Stimulated activated CD8-positive, alpha-beta memory T cell treated with anti-CD3 and anti-CD28 coated beads, Interleukin-4, amount 100 ng/mL, for 1 hour (primary cell): Measurements from ENCODE around the gene FBXL2.
"Not testable (repeated sequence)": the region's sequence is repeated elsewhere in the genome, so short reads cannot be mapped to it uniquely, and the experiment has no call there.

ENCODE experiments used
- DNase-seq, 2 donors: peaks; one replicate each; pipeline ENCODE4 v3.0.0-alpha.2; 2020; ENCODE audit warnings: low read depth in 2 of 2, low spot score in 1 of 2

The FBXL2 gene

DNA sequence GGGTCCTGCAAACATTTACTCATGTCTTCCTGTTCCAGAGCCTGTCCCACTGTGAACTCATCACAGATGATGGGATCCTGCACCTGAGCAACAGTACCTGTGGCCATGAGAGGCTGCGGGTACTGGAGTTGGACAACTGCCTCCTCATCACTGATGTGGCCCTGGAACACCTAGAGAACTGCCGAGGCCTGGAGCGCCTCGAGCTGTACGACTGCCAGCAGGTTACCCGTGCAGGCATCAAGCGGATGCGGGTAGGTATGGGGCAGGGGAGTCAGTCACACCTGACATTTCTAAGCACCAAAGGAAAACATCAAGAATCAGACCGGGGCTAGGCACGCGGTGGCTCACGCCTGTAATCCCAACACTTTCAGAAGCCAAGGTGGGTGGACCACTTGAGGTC lies 106.7 kb downstream of the FBXL2 start:
- DNase-seq, result no peak

DNA sequence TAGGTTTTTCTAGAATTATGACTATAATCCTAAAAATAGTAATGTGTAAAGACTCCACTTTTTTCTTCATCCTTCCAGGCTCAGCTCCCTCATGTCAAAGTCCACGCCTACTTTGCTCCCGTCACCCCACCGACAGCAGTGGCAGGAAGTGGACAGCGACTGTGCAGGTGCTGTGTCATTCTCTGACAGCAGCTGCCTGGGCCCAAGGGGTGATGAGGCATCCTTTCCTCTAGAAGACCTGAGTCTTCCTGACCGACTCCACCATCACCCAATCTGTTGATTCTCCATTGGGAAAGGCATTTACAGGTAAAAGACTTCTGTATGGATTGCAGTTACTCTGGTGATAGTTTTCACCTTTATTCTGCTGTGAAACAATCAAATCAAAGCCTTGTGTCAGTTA lies 108.2 kb downstream of the FBXL2 start:
- DNase-seq, result no peak

DNA sequence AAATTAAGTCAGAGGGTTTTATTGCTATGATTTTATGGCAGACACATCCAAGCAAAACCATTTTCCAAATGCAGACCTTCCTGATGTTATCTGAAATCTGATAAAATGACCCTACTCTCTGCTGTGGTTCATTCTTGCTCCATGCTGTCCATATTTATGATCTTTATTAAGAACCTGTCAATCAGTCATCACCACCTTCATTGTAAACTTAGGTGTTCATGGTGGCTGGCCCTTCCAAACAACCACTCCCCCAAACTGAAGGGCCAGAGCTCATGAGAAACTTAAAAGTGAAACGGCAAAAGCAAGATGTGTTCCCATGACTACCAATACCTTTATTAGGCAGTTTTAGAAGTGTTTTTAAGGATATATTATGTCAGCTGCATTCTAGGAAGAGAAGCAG lies 109.4 kb downstream of the FBXL2 start:
- no peak for DNase-seq

DNA sequence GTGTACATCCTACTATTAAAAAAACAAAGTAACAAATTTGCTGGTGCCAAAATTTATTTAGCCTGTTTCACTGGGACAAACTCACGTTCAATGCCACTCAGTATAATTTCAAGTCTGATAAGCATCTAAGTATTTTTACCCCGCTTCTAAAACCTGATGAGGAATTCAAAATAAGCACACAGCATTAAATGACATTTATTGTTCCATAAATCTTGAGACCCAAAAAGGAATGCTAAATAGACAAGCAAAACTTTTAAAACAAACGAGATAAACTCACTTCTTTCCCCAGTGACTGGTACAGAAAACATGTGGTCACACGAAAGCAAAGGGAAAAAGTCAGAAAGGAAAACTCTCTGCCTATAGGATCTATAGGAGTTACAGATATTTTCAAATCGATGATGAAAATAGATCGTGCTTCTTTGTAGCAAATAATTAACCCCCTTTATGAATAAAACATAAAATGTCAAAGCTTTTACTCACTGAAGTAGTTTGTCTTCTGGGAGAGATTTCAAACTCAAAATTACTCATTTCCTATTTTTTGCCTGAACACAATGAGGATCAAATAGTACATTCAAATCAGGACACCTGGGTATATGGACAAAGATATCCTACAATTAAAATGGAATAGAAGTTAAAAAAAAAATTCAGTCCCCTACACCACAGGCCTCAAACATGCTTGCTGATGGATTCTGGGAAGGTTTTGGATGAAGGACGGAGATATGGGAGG lies 111.3 kb downstream of the FBXL2 start:
- no peak for DNase-seq

DNA sequence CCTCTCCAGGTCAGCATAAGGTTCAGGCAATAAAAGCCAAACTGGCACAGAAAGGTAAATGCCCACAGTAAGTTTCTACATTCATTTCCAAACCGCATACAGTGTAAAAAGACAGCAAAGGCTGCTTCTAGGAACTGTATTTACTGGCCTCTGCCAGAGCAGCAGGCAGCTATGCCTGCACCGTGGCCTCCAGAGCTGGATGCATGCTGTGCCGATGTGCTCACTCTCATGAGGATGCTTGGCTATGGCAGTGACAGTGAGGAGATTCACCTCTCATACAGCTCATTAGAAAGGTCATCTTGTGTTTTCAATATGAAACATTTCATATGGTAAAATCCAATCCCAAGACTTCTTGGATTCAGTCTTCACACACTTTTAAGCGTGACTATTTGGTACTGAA lies 112.7 kb downstream of the FBXL2 start:
- DNase-seq, result no peak

DNA sequence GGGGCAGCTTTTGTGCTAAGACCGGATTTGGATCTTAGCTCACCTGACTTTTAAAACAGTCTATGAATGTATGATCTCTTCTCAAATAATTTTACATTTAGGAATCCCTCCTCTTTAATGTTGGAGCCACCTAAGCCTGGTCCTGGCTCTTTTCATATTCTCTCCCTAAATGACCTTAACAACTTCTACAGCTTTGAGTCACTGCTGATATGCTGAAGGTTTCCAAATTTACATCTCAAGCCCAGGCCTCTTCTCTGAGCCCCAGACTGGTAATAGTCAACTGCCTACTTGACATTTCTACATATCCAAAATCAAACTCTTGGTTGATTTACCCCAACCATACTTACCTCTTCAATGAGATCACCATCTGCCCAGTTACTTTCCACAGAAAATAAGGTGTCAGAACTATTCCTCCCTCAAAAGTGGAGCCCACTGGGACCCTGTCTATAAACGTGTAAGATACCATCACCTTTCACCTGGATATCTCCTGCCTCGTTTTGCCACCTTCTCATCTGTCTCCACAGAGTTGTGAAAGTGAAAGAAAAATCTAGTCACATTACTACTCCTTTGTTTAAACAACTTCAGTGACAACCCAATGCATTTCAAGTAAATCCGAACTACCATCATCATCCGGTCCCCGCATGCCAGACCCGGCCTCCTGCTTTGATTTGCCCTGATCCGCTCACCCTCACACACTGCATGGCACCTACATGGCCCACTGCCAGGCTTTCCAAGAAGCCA lies 114.2 kb downstream of the FBXL2 start:
- no peak for DNase-seq

DNA sequence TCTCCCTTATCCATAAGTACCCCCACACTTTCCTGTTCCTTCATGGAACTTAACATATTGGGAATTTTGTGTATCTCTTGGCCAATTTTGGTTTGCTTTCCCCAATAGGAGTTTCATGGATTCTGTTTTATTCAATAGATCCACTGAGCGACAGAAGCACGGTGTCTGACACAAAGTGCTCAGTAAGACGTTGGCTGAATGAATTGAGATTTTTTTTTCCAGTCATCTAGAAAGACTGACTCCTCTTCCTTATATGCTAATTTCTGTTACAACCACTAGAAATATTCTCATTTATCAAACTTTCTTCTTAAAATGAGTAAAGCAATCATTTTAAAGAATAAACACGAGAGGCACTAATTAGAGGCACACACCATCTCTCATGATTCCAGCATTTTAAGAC lies 114.9 kb downstream of the FBXL2 start:
- no peak for DNase-seq

DNA sequence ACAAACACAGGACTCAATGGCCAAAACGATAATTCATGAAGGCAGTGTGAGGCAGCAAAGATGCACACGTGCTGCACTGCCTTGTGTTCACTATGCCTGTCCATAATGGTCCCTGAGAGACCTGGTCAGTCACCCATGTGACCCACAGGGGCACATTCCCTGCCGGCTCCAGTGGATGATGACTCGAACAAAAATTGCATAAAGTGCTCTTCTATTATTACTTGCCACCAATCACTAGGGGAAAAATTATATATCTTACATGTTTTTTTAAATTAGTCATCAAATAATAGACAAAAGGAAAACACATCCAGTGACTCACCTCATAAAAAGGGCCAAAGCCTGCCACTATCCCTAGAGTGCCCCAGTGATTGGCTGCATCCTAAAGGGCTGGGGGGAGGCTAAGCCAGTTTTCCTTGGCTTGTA lies 115.5 kb downstream of the FBXL2 start:
- DNase-seq, result no peak

DNA sequence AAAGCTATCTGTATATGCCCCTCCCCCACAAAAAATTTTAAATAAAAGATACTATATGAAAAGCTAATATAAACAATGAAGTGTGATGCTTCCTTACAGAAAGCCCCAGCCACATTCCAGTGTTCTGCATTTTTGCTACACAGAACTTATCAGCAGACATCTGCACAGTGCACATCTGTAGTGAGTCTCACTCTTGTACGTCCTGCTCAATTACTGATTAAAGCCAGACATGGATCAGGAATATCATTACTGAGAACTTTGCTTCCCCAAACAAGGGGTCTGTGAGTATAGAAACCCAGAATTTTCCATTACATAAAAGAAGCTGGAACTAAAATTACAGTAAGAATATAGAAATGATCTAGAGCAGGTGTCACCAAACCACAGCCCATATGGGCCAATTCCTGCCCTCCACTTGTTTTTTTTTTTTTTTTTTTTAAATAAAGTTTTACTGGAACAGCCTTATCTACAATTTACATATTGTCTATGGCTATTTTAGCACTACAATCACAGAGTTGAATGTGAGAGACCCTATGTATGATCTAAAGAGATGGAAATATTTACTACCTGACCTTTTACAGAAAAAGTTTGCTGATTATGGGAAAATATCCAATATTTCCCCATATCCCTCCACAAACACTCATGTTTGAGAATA lies 117.3 kb downstream of the FBXL2 start:
- no peak for DNase-seq

DNA sequence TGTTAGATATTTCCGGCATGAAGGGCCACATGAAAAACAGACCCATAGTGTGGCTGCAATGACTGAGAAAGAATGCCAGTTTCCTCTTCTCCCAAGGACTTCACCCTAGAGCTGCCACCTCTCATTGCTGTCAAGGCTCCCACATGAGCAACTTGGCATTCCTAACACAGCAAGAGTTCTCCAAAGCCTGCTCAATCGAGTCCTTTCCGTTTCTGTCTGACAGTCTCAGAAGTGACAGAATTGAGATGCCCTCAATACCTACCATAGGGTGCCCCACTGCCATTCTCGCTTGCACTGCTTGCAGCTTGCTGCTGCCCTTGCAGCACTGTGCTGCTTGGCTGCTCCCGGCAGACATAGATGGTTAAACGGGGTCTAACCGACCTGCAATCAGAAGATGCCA lies 118.7 kb downstream of the FBXL2 start:
- DNase-seq, result no peak

DNA sequence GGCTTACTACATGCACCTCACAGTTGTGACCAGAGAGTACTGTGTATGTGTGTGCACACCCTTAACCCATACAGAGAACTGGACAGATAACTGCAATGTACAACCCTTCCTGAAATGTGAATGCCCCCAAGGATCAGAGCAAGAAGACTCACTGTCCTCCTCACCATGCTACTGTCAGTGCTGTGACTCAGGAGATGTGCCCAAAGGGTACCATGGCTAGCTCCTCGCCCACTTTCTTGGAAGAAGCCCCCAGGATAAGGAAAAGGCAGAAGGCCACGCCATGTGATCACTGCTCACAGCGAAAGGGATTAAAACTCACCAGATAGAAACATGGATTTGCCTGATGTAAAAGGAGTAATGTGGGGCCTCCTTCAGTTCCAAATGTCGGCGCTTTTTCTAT lies 121.2 kb downstream of the FBXL2 start:
- no peak for DNase-seq

DNA sequence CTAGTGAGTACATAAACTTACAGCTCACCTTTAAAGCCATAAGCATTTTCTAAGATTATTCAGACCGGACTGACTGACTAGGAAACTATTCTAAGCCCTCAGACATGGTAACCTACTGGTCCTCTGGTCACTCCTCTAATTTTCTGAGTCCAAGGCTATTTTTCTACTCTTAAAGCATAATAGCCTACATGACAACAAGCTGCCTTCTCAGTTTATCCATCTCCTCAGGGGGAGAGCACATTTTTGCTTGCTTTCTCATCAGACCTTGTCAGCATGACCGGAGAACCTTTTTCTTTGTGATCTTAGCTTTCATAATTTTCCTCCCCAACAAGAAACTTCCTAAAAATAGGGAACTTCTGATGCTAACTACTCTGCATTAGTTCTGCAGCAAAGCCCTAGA lies 124.5 kb downstream of the FBXL2 start:
- no peak for DNase-seq

DNA sequence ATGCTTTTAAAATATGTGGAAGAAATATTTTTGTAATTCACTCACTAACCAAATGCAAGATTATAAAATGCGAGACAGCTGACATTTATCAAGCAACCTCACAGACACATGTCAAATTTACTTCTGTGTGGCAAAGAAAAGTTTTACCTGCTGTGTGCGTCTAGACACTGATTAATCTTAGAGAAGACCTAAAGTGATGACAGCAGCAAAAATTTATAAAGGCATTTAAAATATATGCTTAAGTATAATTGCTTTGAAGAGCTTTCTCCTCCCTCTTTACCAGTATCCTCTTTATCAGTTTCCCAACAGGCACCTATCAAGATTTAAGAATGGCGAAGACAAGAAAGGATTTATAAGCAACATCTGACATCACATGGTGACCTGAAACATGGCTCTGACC lies 125.7 kb downstream of the FBXL2 start:
- DNase-seq, result no peak

DNA sequence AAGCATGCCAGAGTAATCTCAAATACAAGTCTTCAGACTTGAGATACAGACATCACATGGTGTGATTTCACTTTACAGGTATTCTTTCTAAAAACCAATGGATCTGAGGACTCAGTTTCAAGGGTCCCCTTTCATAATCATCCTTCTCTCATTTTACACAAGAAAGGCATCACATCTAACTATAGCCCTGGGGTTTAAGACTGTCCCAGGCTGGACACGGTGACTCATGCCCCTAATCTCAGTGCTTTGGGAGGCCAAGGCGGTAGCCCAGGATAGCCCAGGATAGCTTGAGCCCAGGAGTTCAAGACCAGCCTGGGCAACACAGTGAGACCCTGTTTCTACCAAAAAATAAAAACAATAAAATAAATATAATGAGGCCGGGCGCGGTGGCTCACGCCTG lies 126.5 kb downstream of the FBXL2 start:
- no peak for DNase-seq

DNA sequence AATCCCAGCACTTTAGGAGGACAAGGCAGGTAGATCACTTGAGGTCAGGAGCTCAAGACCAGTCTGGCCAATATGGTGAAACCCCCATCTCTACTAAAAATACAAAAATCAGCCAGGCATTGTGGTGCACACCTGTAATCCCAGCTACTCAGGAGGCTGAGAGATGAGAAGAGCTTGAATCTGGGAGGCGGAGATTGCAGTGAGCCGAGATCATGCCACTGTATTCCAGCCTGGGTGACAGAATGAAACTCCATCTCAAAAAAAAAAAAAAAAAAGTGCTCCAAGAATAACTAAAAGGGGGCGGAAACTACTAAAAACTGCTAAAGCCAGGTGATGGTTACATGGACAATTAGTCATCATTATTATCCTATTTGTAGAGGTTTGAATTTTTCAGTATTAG lies 133.6 kb downstream of the FBXL2 start:
- not testable (repeated sequence) for DNase-seq

DNA sequence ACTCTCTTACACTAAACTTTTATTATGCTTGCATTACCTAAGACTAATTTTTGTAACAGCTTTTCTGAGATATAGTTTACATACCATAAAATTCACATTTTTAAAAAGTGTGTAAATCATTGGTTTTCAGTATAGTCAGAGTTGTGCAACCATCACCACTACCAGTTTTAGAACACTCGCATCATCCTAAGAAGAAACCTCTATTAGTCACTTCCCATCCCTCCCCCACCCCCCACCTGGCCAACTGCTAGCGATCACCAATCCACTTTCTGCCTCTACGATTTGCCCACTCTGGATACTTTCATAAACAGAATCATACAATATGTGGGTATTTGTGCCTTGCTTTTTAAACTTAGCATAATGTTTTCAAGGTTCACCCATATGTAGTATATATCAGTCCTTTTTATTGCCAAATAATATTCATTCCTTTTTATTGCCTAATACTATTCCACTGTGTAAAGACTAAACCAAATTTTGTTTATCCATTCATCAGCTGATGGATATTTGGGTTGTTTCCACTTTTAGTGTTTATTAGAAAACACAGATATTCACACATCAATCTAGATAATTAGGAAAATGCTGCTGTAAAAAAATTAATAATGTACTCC lies 139.9 kb downstream of the FBXL2 start:
- DNase-seq, result no peak

DNA sequence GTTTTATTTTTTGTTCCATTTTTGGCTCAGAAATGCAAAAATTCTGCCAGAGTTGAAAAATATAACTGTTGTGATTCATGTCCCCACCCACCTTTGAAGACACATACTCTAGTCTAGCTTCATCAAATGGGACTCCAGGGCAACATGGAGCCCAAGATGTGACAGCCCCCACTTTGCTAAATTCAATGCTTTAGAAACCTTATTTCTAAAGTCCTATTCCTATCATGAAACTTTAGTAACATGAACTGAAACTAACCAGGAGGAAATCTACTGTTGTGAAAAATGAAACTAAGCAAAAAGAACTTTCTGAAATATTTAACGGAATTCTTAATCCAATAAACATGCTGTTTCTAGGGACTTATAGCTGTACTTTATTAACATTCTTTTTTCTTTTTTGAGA lies 142.7 kb downstream of the FBXL2 start:
- no peak for DNase-seq

DNA sequence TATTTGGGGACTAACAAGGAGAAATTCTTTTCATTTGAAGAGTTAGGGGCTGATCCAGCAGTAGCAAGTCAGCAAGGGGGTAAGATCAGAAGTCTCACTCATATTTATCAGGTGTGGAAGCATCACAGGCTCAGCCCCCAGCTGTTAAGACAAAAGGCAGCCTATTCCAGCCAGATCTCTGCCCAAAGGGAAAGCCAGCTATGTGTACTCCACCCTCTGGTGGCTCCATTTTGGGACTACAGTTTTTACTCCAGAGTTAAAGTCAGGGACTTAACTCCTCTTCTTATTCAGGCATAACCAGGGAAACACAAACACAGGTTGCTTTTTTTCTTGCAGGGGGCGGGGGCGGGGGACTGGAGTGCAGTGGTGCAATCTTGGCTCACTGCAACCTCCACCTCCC lies 143.7 kb downstream of the FBXL2 start:
- no peak for DNase-seq

DNA sequence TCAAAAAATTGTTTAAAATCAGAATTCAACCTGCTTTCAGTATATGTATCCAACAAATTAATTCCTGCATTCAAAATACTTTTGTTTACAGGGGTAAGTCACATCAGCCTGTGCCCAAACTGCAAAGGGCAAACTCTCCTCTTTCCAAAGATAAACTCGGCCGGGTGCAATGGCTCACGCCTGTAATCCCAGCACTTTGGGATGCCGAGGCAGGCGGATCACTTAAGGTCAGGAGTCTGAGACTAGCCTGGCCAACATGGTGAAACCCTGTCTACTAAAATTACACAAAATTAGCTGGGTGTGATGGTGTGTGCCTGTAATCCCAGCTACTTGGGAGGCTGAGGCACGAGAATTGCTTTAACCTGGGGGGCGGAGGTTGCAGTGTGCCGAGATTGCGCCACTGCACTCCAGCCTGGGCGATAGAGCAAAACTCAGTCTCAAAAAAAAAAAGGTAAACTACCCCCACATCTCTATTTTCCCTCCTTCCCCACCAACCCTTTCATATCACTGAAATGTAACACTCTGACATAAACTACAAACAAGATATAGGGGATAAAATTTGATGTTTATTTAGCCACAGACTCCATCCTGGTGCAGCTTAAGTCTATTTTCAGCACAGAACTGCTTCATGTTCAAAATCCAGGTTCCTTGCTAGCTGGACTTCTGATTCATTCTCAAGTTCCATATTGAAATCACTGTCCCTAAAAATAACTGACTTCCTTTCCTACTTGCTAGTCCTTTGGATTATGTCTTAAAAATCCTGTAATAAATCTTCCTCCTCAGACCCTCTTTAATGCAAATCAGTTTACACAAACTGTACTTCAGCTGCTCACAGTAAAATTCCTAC lies 147.6 kb downstream of the FBXL2 start:
- no peak for DNase-seq

DNA sequence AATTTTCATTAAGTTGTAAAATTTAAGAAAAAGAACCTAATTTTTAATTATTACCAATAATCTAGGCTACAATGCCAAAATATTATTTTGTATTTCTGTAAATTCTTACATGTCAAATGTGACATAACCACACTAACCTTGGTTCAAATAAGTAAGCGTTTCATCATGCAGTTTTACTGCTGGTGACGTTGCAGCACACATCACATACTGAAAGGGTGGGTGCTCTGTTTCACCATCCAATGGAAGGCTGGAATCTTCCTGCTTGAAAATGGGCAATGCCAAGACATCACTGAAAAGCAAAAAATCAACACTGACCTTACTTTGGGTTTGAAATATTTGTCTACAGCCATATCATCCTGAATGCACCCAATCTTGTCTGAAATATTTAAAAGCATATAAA lies 148.2 kb downstream of the FBXL2 start:
- DNase-seq, result no peak

DNA sequence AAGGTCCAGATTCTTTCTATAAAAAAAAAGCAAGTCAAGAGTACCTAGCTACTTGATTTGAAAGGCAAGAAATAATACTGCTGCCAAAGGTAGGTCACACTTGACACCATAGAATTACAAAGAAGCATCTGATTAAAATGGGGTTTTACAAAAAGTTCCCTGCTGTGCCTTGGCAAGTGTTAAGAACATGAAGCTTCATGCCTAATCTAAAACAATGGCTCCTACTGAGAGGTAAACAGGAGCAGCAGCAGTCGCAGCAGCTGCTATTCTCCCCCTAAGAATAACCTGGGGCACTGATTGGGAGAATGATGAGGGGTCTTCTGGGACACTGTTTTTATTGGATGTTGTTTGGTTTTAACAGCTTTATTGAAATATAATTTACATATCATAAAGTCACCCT lies 148.8 kb downstream of the FBXL2 start:
- no peak for DNase-seq
